Esophagus squamous epithelium (tissue), 5 donors: ENCODE measurements around the gene MAD1L1. TPM values are rescaled to one million over a fixed set of nuclear protein-coding genes. Genes with fewer than 3 reads are reported as not detected.

Experiments
- DNase-seq: peaks from one replicate; lab custom pipeline; 2025; lab: John Stamatoyannopoulos, UW
- H3K27ac ChIP-seq, 4 donors: fragments of 200-600 bp; sonication (generic); one replicate each; pipeline ENCODE4 v1.5.1; 2016 to 2019; ENCODE audit warnings: mild to moderate bottlenecking in 1 of 4
- H3K27me3 ChIP-seq, 4 donors: fragments of 200-600 bp; sonication (generic); 1 replicate in 3 of 4; 2 replicates in 1 of 4; pipeline versions ENCODE4 v1.5.1 to v1.6.0; 2017 to 2021; ENCODE audit warnings: antibody characterized with exemption in 1 of 4
- H3K36me3 ChIP-seq, 3 donors: fragments of 200-600 bp; sonication (generic); one replicate each; pipeline ENCODE4 v1.5.1; 2016 to 2019
- H3K4me1 ChIP-seq, 3 donors: fragments of 200-600 bp; sonication (generic); one replicate each; pipeline ENCODE4 v1.5.1; 2017 to 2019
- H3K4me3 ChIP-seq, 4 donors: fragments of 200-600 bp; sonication (generic); 1 replicate in 3 of 4; 2 replicates in 1 of 4; pipeline ENCODE4 v1.5.1; 2016 to 2019; ENCODE audit warnings: mild to moderate bottlenecking in 2 of 4, moderate library complexity in 1 of 4
- H3K9me3 ChIP-seq, 3 donors: fragments of 200-600 bp; sonication (generic); one replicate each; pipeline ENCODE4 v1.5.1; 2016 to 2019
- POLR2A ChIP-seq, 4 donors: fragments of 450-650 bp; IDR thresholded peaks; one replicate each; pipeline ENCODE4 v1.6.1; 2017; ENCODE audit warnings: antibody characterized with exemption in 4 of 4, mild to moderate bottlenecking in 4 of 4, moderate library complexity in 3 of 4
- WGBS, 2 donors: methylation state at CpG; one replicate each; pipeline ENCODE4 v1.1.5; 2018; 5-methylcytosine and 5-hydroxymethylcytosine counted together
- intact Hi-C: fragments of 100-400 bp; cut with DNase I; formaldehyde crosslinking; loops from one replicate; pipeline ENCODE4 v1.15.0; 2022
- total RNA-seq, 4 donors: library from RNA; depleted of rRNA; stranded (reverse); fragments of >200 nt; gene quantifications; one replicate each; pipeline ENCODE4 v1.1.0, GENCODE V29; 2016
- TF ChIP-seq, protein P1 (sequence below), 6 experiments: fragments of 450-650 bp in 4 of 6; fragments of 200-600 bp in 2 of 6; sonication (generic) in 2 of 6; IDR thresholded peaks; one replicate each; pipeline ENCODE4 v1.5.1; 2016 to 2019; ENCODE audit warnings: antibody characterized with exemption in 6 of 6, mild to moderate bottlenecking in 4 of 6, moderate library complexity in 4 of 6
- donor health status: DM: yes; HTN: yes; CAD: no.

MAD1L1 gene
- total RNA-seq, 4 donors from 2014 or later: 16.6 to 40.4 (median 30.2) TPM

DNA sequence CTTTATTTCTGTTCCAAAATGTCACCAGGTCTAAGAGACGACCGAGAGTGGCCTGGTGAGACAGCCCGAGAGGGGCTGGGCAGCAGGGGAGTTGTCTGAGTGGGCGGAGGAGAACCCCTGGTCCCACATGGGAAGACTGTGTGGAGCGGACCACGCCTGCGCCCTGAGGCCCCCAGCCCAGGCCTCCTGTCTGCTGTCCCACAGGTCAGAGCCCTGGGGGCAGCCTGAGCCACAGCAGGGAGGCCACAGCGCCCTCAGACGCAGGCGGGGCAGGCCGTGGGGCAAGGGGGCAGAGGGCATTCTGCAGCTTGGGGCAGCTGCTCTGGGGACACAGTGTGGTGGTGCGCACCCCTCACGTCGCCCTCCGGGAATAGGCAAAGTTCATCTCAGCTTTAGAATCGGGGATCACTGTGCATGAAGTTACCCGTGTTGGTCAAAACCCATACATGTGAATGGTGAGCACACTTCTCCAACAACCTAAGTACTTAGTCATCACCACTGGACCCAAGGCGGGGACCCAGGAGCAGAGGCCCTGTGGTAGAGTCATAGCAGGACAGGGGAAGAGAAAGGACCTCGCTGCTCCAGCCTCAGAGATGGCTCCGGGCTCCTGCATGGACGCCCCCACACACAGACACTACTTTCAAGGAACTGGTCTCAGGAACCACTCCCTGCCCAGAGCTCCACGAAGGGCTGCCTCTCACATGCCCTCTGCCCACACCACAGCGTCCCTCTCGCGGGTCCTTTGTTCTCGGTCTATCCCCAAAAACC, 348.0 kb downstream of the MAD1L1 start:
- Histone ChIP-seq H3K4me1 (peaks cover 14 to 32% (median 14%) of the 10 kb centered on the region in 3 donors), H3K4me3 (no peak overlapping the region), H3K27me3 (no peaks in the 10 kb centered on the region), H3K27ac (no peak overlapping the region), H3K36me3 (peaks cover 0 to 33% (median 0%) of the 10 kb centered on the region in 3 donors), H3K9me3 (no peaks in the 10 kb centered on the region)
- TF ChIP-seq, protein P1, sequence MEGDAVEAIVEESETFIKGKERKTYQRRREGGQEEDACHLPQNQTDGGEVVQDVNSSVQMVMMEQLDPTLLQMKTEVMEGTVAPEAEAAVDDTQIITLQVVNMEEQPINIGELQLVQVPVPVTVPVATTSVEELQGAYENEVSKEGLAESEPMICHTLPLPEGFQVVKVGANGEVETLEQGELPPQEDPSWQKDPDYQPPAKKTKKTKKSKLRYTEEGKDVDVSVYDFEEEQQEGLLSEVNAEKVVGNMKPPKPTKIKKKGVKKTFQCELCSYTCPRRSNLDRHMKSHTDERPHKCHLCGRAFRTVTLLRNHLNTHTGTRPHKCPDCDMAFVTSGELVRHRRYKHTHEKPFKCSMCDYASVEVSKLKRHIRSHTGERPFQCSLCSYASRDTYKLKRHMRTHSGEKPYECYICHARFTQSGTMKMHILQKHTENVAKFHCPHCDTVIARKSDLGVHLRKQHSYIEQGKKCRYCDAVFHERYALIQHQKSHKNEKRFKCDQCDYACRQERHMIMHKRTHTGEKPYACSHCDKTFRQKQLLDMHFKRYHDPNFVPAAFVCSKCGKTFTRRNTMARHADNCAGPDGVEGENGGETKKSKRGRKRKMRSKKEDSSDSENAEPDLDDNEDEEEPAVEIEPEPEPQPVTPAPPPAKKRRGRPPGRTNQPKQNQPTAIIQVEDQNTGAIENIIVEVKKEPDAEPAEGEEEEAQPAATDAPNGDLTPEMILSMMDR (IDR thresholded peaks at IDR 0.05): no peak
- no peak for TF ChIP-seq POLR2A (IDR thresholded peaks at IDR 0.05)
- intact Hi-C loops: no loop called here
- 40 to 87% methylated on average over 1 to 3 of the region's 26 CpGs for WGBS, 2 donors
- no peak for DNase-seq

DNA sequence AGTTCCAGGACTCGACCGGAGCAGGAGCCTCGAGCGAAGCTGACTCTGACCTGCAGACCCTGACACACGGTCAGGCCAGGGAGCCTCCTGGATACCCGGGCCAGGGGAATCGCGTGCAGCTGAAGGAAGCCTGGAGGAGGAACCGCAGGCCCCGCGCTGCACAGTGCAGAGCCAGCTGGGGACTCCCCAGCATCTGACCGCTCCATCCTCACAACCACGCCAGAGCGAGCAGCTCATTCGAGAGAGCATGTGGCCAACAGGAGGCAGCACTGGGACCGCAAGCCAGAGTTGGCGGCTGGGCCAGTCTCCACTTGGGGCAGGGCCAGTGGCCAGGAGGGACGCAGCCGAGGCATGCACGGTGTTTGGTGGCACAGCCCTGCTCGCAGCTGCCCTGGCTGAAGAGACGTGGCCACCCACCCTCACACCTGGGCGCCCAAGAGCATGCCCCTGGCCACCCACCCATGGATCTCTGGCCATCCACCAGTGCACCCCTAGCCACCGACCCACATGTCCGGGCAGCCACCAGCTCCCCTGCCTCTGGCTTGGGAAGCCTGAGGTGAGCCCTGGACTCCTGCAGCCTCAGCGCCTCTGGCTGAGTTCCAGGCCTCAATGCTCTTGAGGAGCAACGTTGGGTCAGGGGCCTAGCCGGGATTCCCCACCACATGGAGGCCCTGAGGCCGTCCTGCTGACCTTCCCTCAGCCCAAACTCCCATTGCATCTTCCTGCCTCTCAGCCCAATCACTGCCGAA, 348.7 kb downstream of the MAD1L1 start:
- Histone ChIP-seq H3K4me1 (peaks cover 14 to 32% (median 14%) of the 10 kb centered on the region in 3 donors), H3K9me3 (no peaks in the 10 kb centered on the region), H3K27ac (no peak overlapping the region), H3K36me3 (peaks cover 0 to 34% (median 0%) of the 10 kb centered on the region in 3 donors), H3K4me3 (no peak overlapping the region), H3K27me3 (no peaks in the 10 kb centered on the region)
- no CpG with 5 or more reads among the region's 30 CpGs for WGBS, 2 donors
- intact Hi-C loops: no loop called here
- no peak for DNase-seq
- no peak for TF ChIP-seq POLR2A (IDR thresholded peaks at IDR 0.05)
- TF ChIP-seq, protein P1 (IDR thresholded peaks at IDR 0.05): no peak

DNA sequence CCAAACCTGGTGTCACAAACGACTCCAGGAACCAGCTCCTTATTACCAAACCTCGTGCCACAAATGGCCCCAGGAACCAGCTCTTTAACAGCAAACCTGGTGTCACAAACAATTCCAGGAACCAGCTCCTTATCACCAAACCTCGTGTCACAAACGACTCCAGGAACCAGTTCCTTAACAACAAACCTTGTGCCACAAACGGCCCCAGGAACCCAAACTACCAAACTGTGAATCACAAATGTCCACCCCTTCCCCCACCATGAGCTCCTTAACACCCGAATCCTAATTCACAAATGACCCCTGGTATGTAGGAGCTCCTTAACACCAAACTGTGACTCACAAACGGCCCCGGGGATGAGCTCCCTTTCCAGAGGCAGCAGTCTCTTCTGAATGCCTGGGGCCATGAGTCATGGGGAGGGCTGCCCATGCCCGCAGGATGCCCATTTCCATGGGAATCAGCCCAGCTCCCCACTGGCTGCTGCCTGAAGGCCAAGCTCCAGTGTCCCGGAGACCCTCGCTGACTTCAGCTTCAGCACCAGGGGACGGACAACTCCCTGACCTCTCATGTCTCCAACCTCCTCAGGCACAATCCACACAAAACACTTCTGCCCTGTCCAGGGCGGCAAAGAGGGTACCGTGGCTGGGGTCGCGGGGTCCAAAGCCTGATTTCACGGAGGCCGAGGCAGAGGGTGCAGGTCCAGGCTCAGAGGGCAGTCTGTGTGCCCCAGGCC, 349.5 kb downstream of the MAD1L1 start:
- no peak for DNase-seq
- Histone ChIP-seq H3K4me3 (no peak overlapping the region), H3K27ac (no peak overlapping the region), H3K36me3 (peaks cover 0 to 26% (median 0%) of the 10 kb centered on the region in 3 donors), H3K4me1 (peaks cover 14 to 32% (median 14%) of the 10 kb centered on the region in 3 donors), H3K9me3 (no peaks in the 10 kb centered on the region), H3K27me3 (no peaks in the 10 kb centered on the region)
- intact Hi-C loops: no loop called here
- 52 to 53% methylated on average over 10 to 11 of the region's 18 CpGs for WGBS, 2 donors
- no peak for TF ChIP-seq POLR2A (IDR thresholded peaks at IDR 0.05)
- TF ChIP-seq, protein P1 (IDR thresholded peaks at IDR 0.05): no peak

DNA sequence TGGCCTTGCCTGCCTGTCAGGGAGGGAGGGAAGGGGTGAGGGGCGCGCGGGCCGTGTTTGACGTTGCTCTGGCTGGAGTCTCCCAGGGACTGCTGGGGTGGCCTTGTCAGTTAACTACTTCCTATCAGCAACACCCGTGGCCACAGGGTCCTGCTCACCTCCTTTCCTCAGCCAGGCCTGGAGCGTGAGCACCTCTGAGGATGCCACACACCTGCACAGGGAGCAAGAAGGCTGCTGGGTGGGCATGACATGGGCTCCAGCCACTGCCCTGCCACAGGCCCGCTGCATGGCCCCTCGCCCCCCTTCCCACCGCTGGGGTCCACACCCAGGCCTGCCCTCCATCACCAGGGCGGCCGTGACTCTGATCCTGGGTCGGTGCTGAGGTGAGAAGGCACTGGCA, 350.3 kb downstream of the MAD1L1 start:
- no peaks in the 10 kb centered on the region for H3K27me3 ChIP-seq
- H3K27ac ChIP-seq: no peak overlapping the region
- no peak for TF ChIP-seq POLR2A (IDR thresholded peaks at IDR 0.05)
- TF ChIP-seq, protein P1 (IDR thresholded peaks at IDR 0.05): no peak
- H3K36me3 ChIP-seq: peaks cover 0 to 18% (median 0%) of the 10 kb centered on the region in 3 donors
- H3K9me3 ChIP-seq: no peaks in the 10 kb centered on the region
- H3K4me3 ChIP-seq: no peak overlapping the region
- peaks cover 14 to 32% (median 14%) of the 10 kb centered on the region in 3 donors for H3K4me1 ChIP-seq
- WGBS, 2 donors: 71 to 81% methylated on average over 1 to 8 of the region's 13 CpGs
- no peak for DNase-seq
- intact Hi-C loops: no loop called here
